CD1c-positive myeloid dendritic cell (primary cell): ENCODE results near the gene SLC38A10.

Experiments used
- DNase-seq: peaks from one replicate; pipeline ENCODE4 v3.0.0-alpha.2; 2016; ENCODE audit errors: extremely low spot score

SLC38A10 gene

DNA sequence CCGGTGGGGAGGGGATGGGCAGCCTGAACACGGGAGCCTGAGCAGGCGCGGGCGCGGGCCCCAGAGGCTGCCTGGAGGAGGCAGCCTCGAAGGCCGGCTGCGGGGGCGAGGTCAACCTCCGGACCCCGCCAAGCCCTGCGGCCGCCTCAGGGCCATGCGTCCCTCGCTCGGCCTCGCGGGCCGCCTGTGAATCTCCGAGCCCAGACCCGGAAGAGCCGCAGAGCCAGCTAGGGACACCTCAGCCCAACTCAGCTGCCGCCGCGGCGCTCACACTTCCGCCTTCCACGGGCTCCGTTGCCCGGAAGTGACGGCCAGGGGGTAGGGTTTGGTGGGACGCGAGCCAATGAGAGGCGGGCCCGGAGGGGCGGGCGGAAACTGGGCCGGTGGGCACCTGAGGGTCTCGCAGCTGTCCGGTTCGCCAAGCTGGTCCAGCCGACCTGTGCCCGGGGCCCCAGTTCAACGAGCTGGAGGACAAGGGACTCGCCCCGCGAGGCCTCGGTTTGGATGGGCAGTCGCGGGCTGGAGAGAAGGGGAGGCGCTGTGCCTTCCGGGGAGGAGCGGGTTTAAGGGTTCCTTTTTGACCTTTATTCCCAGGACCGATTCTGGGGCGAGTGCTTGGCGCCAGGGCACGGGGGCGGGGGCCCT lies at the start of gene SLC38A10:
Gene SLC38A10 (minus strand): TSS at position 277 of the 645 bp plus-strand sequence. CDS start 386 bp downstream, outside the sequence.
- peak; percentile 97 for DNase-seq

DNA sequence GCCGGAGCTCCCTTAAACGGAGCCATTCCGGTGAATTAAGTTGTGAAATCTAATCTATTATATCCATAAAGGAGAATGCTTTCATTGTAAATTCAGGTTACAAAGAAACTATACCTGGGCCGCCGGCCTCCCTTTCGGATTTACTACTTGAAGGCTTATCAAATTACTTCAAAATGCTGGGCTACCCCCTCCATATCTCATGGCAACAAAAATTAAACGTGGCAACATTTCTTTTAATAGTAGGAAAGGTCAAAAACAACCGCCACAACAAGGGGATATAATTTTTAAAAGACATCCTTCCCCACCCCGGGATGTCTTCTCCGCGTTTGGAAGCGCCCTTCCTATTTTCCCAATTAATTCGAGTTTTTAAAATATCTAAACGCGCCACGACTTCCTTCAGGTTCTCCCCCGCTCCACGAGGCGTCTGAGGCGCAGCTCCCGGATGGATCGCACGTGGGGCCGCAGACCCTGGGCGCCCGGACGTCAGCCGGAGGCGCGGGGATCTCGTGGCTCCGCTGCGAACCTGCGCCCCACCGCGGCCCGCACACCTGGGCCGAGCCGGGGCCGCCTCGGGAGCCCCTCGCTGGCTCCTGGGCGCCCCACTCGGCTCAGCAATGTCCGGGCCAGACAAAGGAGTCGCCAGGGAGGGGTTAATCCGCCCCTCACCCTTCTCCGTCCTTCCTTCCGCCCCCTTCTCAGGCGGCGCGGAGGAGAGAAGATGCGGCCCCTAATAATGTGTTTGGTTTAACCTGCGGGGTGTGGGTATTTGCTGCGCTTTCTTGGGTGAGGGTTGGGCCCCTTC lies 47.4 kb upstream of the SLC38A10 start:
- DNase-seq: no peak

DNA sequence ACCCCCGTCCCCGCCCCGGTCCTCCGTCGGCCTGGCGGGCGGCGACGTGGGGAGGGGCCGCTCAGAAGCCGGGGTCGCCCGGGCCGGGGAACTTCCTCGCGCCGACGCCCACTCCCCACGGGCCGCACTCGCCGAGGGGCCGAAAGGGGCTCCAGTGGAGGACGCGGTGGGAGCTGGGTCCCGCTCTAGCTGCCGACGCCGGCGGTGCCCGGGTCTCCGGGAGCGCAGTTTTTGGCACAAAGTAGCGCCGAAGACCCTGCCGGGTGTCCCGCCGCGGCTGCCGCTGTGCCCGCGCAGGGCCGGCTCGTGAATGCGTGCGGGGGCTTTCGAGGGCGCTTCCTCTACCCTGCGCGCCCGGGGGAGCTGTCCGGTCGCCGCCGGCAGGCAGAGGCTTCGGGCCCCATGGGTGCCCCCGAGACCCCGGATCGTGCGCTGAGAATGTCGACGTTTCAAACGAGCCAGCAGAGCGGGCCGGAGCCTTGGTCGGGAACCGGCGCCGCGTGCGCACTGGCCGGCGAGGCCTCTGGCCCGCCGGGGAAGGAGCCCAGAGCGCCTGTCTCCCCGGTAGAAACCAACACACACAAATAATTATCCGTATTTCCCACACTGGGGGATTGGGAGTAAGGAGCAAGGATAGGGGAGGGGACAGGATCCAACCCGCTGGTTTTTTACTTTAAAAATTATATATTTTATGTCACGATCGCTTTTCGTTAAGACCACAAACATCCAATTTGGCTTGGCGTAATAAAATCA lies 46.6 kb upstream of the SLC38A10 start:
- DNase-seq: no peak

DNA sequence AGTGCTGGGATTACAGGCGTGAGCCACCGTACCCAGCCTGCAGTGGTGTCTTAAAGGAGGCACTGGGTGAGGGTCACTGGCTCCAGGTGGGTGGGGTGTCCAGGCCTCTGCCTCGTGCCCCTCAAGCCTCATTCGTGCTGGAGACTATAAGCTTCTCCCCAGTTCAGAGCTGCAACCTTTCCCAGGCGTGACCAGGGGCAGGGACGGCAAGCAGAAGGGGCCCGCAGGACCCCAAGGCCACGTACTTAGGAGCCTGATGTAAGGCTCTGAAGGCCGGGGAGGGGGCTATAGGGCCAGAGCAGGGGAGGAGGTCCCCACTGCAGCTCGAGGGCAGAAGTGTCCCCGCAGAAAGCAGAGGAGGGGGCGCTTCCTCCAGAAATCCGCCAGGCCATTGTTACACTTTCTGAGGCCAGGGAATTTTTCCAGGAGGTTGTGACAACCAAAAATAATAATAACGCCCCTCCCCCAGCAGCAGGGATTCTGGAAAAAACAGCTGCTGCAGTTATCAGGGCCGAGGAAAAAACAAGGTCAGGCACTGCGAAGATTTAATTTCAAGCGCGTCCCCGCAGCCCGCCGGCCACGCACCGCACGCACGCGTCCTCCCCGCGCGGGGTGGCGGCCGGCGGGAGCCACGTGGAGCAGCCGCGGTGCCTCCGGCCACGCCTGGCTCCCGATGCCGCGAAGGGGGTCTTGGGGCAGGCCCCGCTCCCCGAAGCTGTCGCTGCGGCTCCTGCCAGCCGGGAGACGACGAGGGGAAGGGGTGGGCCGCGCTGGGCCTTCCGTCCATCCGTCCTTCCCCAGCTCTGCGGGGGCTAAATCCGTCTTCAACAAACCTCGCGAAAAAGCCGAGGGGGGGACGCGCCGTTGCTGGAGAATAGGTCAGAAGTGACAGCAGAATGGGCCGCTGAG lies 45.8 kb upstream of the SLC38A10 start:
- no peak for DNase-seq

DNA sequence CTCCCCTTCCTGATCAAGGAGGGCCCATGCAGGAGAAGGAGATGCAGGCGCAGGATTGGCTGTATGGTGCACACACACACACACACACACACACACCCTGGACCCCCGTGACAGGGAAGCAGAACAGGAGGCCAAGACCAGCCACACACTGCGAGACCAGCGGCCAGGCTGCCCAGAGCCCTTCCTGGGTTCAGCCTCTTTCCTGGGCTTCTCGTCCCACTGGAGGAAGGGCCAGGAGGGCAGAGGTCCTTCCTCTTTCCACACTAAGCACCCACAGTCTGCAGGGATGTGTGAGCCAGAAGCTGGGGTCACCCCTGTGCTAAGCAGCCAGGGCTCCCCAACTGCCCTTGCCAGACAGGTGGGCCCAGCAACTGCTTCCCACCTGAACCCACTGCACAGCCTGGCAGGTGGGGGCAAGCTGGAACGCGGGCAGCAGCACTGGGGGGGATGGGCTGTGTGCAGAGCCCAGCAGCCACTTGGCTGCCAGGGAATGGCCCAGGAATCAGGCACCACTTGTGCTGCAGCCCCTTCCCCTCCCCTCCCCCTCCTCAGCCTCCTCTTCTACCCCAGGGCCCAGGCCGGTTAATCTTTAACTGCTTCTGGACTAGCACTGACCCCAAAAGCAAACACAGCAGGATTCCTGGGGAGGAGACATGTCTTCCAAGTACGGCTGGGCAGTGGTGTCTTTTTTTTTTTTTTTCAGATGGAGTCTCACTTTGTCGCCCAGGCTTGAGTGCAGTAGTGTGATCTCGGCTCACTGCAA lies 44.6 kb upstream of the SLC38A10 start:
- DNase-seq: peak; percentile 56

DNA sequence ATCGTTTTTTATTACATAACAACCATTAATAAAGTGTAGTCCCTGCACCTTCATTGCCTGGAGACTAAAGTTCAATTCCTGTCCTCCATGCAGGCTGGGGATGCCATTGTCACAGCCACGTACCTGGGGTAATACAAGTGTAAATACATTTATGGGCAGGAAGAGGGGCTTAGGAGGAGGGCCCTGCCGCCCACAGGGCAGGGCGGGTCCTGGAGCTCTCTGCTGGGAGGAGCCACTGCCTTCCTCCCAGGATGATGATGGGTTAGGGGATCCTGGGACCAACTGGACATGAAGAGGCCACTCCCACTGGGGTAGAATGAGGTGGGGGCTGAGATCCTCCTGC lies 44.1 kb upstream of the SLC38A10 start:
- no peak for DNase-seq

DNA sequence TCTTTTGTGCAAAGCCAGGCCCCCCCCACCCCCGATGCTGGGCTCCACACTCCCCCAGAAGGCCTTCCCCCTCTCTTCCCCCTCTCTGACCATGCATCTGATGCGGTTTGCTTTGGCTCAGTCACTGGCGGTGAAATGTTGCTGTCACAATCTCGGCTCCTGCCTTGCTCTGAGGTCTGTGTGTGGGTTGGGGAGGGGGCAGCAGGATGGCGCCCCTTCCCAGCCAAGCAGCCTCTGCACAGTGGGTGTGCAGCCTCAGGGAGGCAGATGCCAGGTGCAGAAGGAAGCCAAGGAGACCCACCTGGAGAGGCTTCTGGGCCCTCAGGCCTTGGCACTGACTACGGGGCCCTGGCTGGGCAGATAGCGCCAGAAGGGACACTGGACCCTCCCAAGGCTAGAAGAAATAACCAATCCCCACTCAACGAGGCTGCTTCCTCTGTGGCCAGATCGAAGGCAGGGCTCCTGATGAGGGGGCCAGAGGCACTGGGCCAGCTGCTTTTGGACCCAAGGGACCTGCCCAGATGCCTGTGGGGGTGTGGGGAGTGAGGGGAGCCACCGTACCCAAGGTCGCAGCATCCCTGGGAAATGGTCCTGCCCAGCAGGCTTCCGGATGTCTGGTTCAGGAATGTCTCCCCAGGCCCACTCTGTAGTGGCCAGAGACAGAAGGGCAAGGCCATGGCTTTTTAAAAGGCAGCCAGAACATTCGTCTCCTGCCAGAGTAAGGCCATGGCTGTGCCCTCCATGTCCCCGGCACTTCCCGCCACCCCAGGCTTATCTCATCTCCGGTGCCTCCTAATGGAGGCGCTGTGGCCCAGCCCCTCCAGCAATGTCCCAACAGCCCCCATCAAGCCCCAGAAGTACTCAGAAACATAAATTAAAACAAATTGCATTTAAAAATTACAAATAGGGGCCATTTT lies 43.4 kb upstream of the SLC38A10 start:
- no peak for DNase-seq

DNA sequence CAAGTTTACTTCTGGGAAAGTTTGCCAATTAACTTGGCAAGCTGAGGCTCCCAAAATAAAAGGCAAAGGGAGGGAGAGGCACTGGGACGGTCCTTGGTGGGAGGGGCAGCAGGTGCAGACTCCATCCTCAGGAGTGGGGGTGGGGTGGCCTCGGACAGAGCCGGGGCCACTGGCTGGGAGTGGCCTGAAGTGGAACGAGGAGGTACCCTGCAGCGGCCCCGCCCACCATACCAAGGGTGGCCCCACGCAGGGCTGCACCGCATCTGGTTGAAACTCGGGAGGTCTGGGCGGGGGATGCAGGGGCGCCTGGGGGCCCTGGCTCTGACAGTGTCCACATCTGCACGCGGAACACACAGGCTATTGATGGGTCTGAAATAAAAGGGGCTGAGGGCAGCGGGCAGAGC lies 42.4 kb upstream of the SLC38A10 start:
- no peak for DNase-seq

DNA sequence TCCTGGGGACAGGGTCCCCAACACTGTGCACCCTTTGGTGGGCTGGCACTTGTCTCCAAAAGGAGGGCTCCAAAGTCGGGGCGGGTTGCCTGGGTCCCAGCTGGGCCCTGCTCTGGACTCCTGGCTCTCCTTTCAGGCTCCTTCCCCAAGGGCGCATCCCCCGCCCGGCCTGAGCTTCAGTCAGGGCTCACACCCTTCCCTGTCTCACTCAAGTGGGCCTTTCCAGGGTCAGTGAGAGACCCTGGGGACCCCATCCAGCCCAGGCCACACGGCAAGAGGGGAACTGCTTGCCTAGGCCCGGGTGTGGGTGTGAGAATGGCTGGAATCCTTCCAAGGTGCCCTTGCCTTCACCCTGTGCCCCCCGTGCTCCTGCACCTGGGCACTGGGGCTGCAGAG lies 41.8 kb upstream of the SLC38A10 start:
- DNase-seq: no peak

DNA sequence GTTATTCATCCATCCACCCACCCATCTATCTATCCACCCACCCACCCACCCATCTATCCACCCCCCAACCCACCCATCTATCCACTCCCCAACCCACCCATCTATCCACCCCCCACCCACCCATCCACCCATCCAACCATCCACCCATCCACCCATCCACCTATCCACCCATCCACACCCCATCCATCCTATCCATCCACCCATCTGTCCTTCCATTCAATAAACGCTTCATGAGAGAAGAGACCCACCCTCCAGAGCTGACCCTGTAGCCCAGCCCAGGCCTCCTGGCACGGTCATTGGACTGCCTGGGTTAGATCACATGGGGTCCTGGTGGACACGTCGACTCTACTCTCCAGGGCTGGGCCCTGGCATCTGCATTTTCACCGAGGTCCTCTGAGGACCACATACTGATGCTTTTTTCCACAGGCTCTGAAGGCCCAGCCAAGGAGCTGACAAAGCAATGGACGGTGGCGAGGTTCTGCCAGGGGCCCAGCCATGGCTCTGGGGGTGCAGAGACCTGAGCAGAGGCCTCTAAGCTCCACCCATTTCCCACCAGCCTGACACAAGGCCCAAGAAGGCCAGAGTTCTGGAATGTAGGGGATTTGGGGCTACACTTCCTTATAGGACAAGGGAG lies 41.3 kb upstream of the SLC38A10 start:
- no peak for DNase-seq

GRCh38 chr17:81335773-81336157 lies 40.7 kb upstream of the SLC38A10 start:
- DNase-seq: no peak

DNA sequence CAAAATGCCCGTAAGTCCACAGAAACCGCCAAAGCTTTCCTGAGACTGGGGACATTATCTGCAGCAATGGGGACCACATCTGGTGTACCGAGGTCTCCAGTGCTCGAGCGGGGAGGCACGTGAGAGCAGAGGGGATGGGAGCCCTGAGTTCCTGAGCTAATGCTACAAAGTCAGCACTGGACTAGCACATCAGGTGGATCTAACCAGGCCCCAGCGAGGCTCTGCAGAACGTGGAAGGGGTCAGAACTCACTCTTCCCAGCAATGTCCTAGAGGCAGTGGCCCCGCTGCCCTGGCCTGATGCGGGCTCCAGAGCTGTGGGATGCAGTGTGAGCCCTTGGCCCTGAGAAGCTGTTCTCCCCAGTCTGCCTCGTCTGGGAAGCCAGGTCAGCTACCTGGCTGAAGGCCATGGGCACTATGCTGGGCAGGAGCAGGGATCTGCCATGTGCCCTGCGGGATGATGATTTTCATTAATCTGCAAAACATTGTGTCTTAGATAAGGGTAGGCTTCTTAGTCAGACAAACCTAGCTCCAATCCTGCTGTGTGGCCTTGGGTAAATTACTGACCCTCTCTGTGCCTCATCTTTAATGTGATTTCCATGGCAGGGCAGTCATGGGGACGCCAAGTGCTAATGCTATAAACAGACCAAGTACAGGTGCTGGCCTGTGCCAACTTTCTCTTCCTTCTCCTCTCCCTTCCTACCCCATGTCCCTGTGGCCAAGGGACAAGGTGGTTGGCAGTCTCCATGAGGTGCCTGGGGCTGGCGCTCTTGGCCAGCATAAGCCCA lies 40.1 kb upstream of the SLC38A10 start:
- DNase-seq: no peak

DNA sequence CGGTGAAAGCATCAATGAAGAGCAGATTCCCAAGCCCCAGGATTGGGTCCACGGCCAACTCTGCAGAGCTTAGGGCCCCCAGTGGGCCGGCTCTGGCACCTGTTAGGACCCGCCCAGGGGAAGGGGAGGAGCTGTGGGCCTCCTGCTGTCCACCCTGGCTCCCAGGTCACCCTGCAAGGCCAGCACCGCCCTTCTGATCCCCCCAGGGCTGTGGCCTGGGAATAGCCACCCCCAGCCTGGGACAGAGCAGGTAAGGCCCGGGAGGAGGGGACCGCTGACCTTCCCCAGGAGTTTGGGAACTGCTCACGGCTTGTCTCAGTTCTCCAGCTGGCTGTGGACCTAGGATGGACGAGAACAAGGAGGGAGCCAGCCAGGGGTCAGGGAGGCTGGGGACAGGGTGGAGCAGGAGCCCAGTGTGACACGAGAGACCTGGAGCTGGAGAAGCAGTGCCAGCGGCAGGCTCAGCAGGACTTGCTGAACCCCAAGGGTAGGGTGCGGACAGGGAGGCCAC lies 39.3 kb upstream of the SLC38A10 start:
- no peak for DNase-seq

DNA sequence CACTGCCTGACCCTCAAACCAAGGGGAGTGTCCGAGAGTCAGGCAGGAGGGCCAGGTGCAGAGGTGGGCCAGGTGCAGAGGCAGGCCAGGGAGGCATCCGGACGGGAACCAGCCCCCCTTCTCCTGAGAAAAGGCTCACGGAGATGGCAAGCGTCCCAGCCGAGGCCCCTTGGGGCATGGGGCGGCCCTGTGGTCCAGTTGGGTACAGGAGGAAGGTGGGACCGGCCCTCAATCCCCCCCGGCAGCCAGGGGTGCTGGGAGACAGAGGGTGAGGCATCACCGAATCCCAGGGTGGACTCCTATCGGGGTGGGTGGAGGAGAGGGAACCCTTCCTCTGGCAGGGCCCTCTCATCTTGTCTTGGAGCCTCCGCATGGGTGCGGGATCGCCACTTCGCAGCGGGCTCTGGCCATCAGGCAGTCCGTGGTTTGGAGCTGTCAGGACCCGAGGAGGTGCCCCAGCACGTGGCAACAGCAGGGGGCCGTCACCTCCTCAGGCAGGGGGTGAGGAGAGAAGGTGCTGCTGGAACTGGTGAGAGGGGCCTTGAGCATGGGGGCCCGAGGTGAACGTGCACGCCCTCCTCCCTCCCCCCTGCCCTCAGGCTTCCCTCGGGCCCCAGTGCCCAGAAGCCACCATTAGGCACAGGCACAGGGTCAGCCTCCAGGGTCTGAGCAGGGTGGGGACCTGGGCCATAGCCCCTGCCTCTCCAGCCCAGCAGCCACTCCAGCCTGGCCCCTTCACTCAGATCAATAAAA lies 38.7 kb upstream of the SLC38A10 start:
- no peak for DNase-seq

- no peak for DNase-seq
Measured at GRCh38 chr17:81332914-81333528, 37.9 kb upstream of the SLC38A10 start.

GRCh38 chr17:81332118-81332834 lies 37.2 kb upstream of the SLC38A10 start:
- no peak for DNase-seq
